H9 (cell line): Measurements from ENCODE around the gene FDX2. TPM values are rescaled to one million over a fixed set of nuclear protein-coding genes. Genes with fewer than 3 reads are reported as not detected.

Experiments
- DNase-seq: peaks from one replicate; pipeline ENCODE4 v3.0.0-alpha.2; 2017
- H2AFZ ChIP-seq: one replicate; pipeline ENCODE4 v1.6.1; 2013; ENCODE audit warnings: mild to moderate bottlenecking, low read length, control low read depth, moderate library complexity
- H2AK5ac ChIP-seq: 2 replicates; pipeline ENCODE4 v1.6.1; 2013; ENCODE audit warnings: low read length, control low read depth, mixed read lengths; ENCODE audit not compliant: insufficient read length
- H2BK120ac ChIP-seq: one replicate; pipeline ENCODE4 v1.6.1; 2013; ENCODE audit warnings: low read depth, mild to moderate bottlenecking, low read length, control low read depth, inconsistent platforms; ENCODE audit not compliant: poor library complexity, severe bottlenecking
- H2BK12ac ChIP-seq: 2 replicates; pipeline ENCODE4 v1.6.1; 2013; ENCODE audit warnings: low read length, control low read depth, mixed read lengths, low read depth; ENCODE audit not compliant: insufficient read length
- H2BK15ac ChIP-seq: 2 replicates; pipeline ENCODE4 v1.6.1; 2013; ENCODE audit warnings: low read depth, low read length, control low read depth
- H2BK20ac ChIP-seq: one replicate; pipeline ENCODE4 v1.6.1; 2013; ENCODE audit warnings: low read depth, mild to moderate bottlenecking, low read length, control low read depth, inconsistent platforms; ENCODE audit not compliant: poor library complexity, severe bottlenecking
- H2BK5ac ChIP-seq: 2 replicates; pipeline ENCODE4 v1.6.1; 2013; ENCODE audit warnings: low read length, control low read depth, mixed read lengths; ENCODE audit not compliant: insufficient read length
- H3K14ac ChIP-seq: 2 replicates; pipeline ENCODE4 v1.6.1; 2013; ENCODE audit warnings: low read length, control low read depth; ENCODE audit not compliant: insufficient read depth
- H3K18ac ChIP-seq: 2 replicates; pipeline ENCODE4 v1.6.1; 2013; ENCODE audit warnings: low read depth, mild to moderate bottlenecking, mixed read lengths, low read length, control low read depth; ENCODE audit not compliant: insufficient read length
- H3K23ac ChIP-seq: 2 replicates; pipeline ENCODE4 v1.6.1; 2013; ENCODE audit warnings: low read length, control low read depth, mixed read lengths, low read depth; ENCODE audit not compliant: insufficient read length
- H3K23me2 ChIP-seq: 2 replicates; pipeline ENCODE4 v1.6.1; 2013; ENCODE audit warnings: low read depth, mild to moderate bottlenecking, mixed read lengths, low read length, control low read depth; ENCODE audit not compliant: insufficient read length, poor library complexity, severe bottlenecking
- H3K27ac ChIP-seq: 2 replicates; pipeline ENCODE4 v1.5.1; 2013; ENCODE audit warnings: low read length, control low read depth, mixed read lengths, low read depth; ENCODE audit not compliant: insufficient read length
- H3K27me3 ChIP-seq: 2 replicates; pipeline ENCODE4 v1.6.1; 2013; ENCODE audit warnings: low read length, control low read depth, inconsistent platforms; ENCODE audit not compliant: insufficient read depth
- H3K4ac ChIP-seq: 2 replicates; pipeline ENCODE4 v1.6.1; 2013; ENCODE audit warnings: low read depth, mild to moderate bottlenecking, control low read depth, inconsistent platforms, low read length, moderate library complexity
- H3K4me1 ChIP-seq: 2 replicates; pipeline ENCODE4 v1.6.1; 2013; ENCODE audit warnings: low read length, control low read depth, inconsistent platforms; ENCODE audit not compliant: insufficient read depth
- H3K4me2 ChIP-seq: 2 replicates; pipeline ENCODE4 v1.6.1; 2013; ENCODE audit warnings: low read length, control low read depth, mixed read lengths; ENCODE audit not compliant: insufficient read length, insufficient read depth
- H3K56ac ChIP-seq: 2 replicates; pipeline ENCODE4 v1.6.1; 2013; ENCODE audit warnings: low read depth, mild to moderate bottlenecking, mixed read lengths, low read length, control low read depth; ENCODE audit not compliant: insufficient read length
- H3K79me1 ChIP-seq: 2 replicates; pipeline ENCODE4 v1.6.1; 2013; ENCODE audit warnings: low read depth, mild to moderate bottlenecking, moderate library complexity, low read length, control low read depth, inconsistent platforms; ENCODE audit not compliant: insufficient read depth, poor library complexity, severe bottlenecking
- H3K79me2 ChIP-seq: 2 replicates; pipeline ENCODE4 v1.6.1; 2013; ENCODE audit warnings: low read length, control low read depth, inconsistent platforms; ENCODE audit not compliant: insufficient read depth
- H3K9ac ChIP-seq: 2 replicates; pipeline ENCODE4 v1.6.1; 2013; ENCODE audit warnings: low read length, control low read depth, mixed read lengths; ENCODE audit not compliant: insufficient read length; ENCODE audit errors: extremely low read depth
- H3K9me3 ChIP-seq: one replicate; pipeline ENCODE4 v1.6.1; 2013; ENCODE audit warnings: low read depth, low read length, inconsistent platforms; ENCODE audit not compliant: control insufficient read depth
- H3T11ph ChIP-seq: one replicate; pipeline ENCODE4 v1.6.1; 2013; ENCODE audit warnings: mild to moderate bottlenecking, low read length, control low read depth, inconsistent platforms
- H4K20me1 ChIP-seq: one replicate; pipeline ENCODE4 v1.6.1; 2013; ENCODE audit not compliant: control insufficient read depth, insufficient read length, insufficient read depth
- H4K5ac ChIP-seq: 2 replicates; pipeline ENCODE4 v1.6.1; 2013; ENCODE audit warnings: low read depth, mild to moderate bottlenecking, mixed read lengths, low read length, control low read depth; ENCODE audit not compliant: insufficient read length
- H4K8ac ChIP-seq: replicated peaks from 2 replicates; pipeline ENCODE4 v1.6.1; 2013; ENCODE audit warnings: low read length, control low read depth, mixed read lengths, low read depth; ENCODE audit not compliant: insufficient read length
- H4K91ac ChIP-seq: 2 replicates; pipeline ENCODE4 v1.6.1; 2013; ENCODE audit warnings: low read depth, mild to moderate bottlenecking, moderate library complexity, mixed read lengths, low read length, control low read depth; ENCODE audit not compliant: insufficient read length
- H3K27ac Mint-ChIP-seq, 3 experiments: 2 replicates in 2 of 3; 3 replicates in 1 of 3; pipeline ENCODE4 v1.8.0; 2020 to 2021; ENCODE audit warnings: mixed read lengths in 3 of 3, mild to moderate bottlenecking in 1 of 3, moderate library complexity in 1 of 3
- H3K27me3 Mint-ChIP-seq: 2 replicates; pipeline ENCODE4 v1.8.0; 2021; ENCODE audit warnings: low read depth, mild to moderate bottlenecking, moderate library complexity, mixed read lengths
- H3K36me3 Mint-ChIP-seq, 3 experiments: 2 replicates in 2 of 3; 3 replicates in 1 of 3; pipeline ENCODE4 v1.8.0; 2020 to 2021; ENCODE audit warnings: low read depth in 3 of 3, mixed read lengths in 3 of 3; ENCODE audit not compliant: insufficient read depth in 1 of 3
- H3K4me1 Mint-ChIP-seq, 2 experiments: 2 replicates each; pipeline ENCODE4 v1.8.0; 2020; ENCODE audit warnings: mixed read lengths in 2 of 2
- H3K4me3 Mint-ChIP-seq, 2 experiments: 2 replicates in 1 of 2; 3 replicates in 1 of 2; pipeline ENCODE4 v1.8.0; 2020 to 2021; ENCODE audit warnings: mild to moderate bottlenecking in 2 of 2, mixed read lengths in 2 of 2, moderate library complexity in 1 of 2
- H3K9me3 Mint-ChIP-seq, 2 experiments: 2 replicates in 1 of 2; 3 replicates in 1 of 2; pipeline ENCODE4 v1.8.0; 2020; ENCODE audit warnings: mild to moderate bottlenecking in 2 of 2, mixed read lengths in 2 of 2, moderate library complexity in 1 of 2
- CTCF ChIP-seq: fragments of 200-600 bp; sonication (generic); conservative IDR thresholded peaks from 3 replicates; pipeline ENCODE4 v1.8.0; 2021; ENCODE audit warnings: antibody characterized with exemption, mild to moderate bottlenecking
- WGBS: extraction: QIAGEN DNeasy Blood & Tissue Kit; methylation state at CpG from one replicate; pipeline ENCODE4 v1.1.7; 2013; ENCODE audit warnings: missing lambda C conversion rate, low lambda C conversion rate, mixed read lengths; ENCODE audit not compliant: insufficient read length; ENCODE audit errors: extremely low coverage; 5-methylcytosine and 5-hydroxymethylcytosine counted together
- total RNA-seq: library from RNA; stranded (reverse); gene quantifications from 2 replicates; pipeline ENCODE4 v1.2.1, GENCODE V29; 2021

FDX2 gene
- total RNA-seq, 1 experiment from 2014 or later = 27.7 TPM

GRCh38 chr19:10309423-10309822 lies 6.4 kb downstream of the FDX2 start, which contains the start of gene ZGLP1:
TSS of gene ZGLP1 (minus strand) at chr19:10309815.
- Histone ChIP-seq H2BK12ac (no peak within 1 kb of the TSS), H4K5ac (no peak within 1 kb of the TSS), H4K20me1 (no peaks in the 10 kb centered on the region), H3K4me1 (no peaks in the 10 kb centered on the region), H2BK120ac (no peak within 1 kb of the TSS), H3K9me3 (no peaks in the 10 kb centered on the region), H3K27me3 (no peaks in the 10 kb centered on the region), H3K56ac (no peak within 1 kb of the TSS), H3T11ph (no peak within 1 kb of the TSS), H3K18ac (no peak within 1 kb of the TSS), H3K23me2 (no peaks in the 10 kb centered on the region), H3K4me2 (no peak within 1 kb of the TSS), H3K27ac (no peak within 1 kb of the TSS), H2BK15ac (no peak within 1 kb of the TSS), H3K14ac (no peak within 1 kb of the TSS), H3K4ac (no peak within 1 kb of the TSS), H2BK5ac (no peak within 1 kb of the TSS), H4K91ac (no peak within 1 kb of the TSS), H3K79me2 (no peaks in the 10 kb centered on the region), H2AFZ (no peak within 1 kb of the TSS), H3K23ac (no peak within 1 kb of the TSS), H3K79me1 (no peaks in the 10 kb centered on the region), H4K8ac (no peak within 1 kb of the TSS), H2AK5ac (no peak within 1 kb of the TSS), H2BK20ac (no peak within 1 kb of the TSS), H3K9ac (no peak within 1 kb of the TSS)
- no peaks in the 10 kb centered on the region for H3K27me3 Mint-ChIP-seq
- H3K27ac Mint-ChIP-seq = no peak within 1 kb of the TSS; a peak in 1 of 7 replicates
- no peak within 1 kb of the TSS; a peak in 1 of 5 replicates for H3K4me3 Mint-ChIP-seq
- DNase-seq = no peak
- peaks cover 0 to 16% (median 9%) of the 10 kb centered on the region in 3 experiments; a peak in 4 of 7 replicates for H3K36me3 Mint-ChIP-seq
- peaks cover 1 to 5% of the 10 kb centered on the region in 2 experiments; a peak in 1 of 4 replicates for H3K4me1 Mint-ChIP-seq
- no peaks in the 10 kb centered on the region for H3K9me3 Mint-ChIP-seq
- WGBS = no CpG with 5 or more reads among the region's 24 CpGs
- no peak for TF ChIP-seq CTCF
